Trophoblast cell (in vitro differentiated cells and primary cell): Measurements from ENCODE around the gene GPR139.

Experiments used
- DNase-seq, 2 donors: peaks; one replicate each; pipeline ENCODE4 v3.0.0-alpha.2; 2016
- H2AFZ ChIP-seq: 2 replicates; pipeline ENCODE4 v1.6.1; 2013; ENCODE audit warnings: low read length, moderate library complexity, mild to moderate bottlenecking; ENCODE audit not compliant: insufficient read depth, poor library complexity
- H2AK5ac ChIP-seq: 2 replicates; pipeline ENCODE4 v1.6.1; 2013; ENCODE audit warnings: mild to moderate bottlenecking, low read length
- H2BK120ac ChIP-seq: 2 replicates; pipeline ENCODE4 v1.6.1; 2013; ENCODE audit warnings: low read length, mild to moderate bottlenecking, moderate library complexity; ENCODE audit not compliant: insufficient read depth, poor library complexity
- H2BK12ac ChIP-seq: 2 replicates; pipeline ENCODE4 v1.6.1; 2013; ENCODE audit warnings: mild to moderate bottlenecking, low read length, moderate library complexity
- H2BK5ac ChIP-seq: 2 replicates; pipeline ENCODE4 v1.6.1; 2013; ENCODE audit warnings: low read length, low read depth, moderate library complexity, mild to moderate bottlenecking; ENCODE audit not compliant: poor library complexity
- H3K14ac ChIP-seq: 2 replicates; pipeline ENCODE4 v1.6.1; 2013; ENCODE audit warnings: mild to moderate bottlenecking, low read length
- H3K18ac ChIP-seq: 2 replicates; pipeline ENCODE4 v1.6.1; 2013; ENCODE audit warnings: mild to moderate bottlenecking, low read length
- H3K23ac ChIP-seq: 2 replicates; pipeline ENCODE4 v1.6.1; 2013; ENCODE audit warnings: low read length
- H3K27ac ChIP-seq: 2 replicates; pipeline ENCODE4 v1.5.1; 2013; ENCODE audit warnings: low read depth, mild to moderate bottlenecking, inconsistent platforms, low read length, moderate library complexity
- H3K27me3 ChIP-seq: 2 replicates; pipeline ENCODE4 v1.6.1; 2013; ENCODE audit warnings: inconsistent platforms, mild to moderate bottlenecking, low read length, moderate library complexity; ENCODE audit not compliant: insufficient read depth
- H3K36me3 ChIP-seq, 2 experiments: 1 replicate in 1 of 2; 2 replicates in 1 of 2; pipeline ENCODE4 v1.6.1; 2013; ENCODE audit warnings: low read length in 2 of 2, mild to moderate bottlenecking in 2 of 2, moderate library complexity in 1 of 2; ENCODE audit not compliant: insufficient read depth in 2 of 2, control insufficient read depth in 1 of 2
- H3K4ac ChIP-seq: 2 replicates; pipeline ENCODE4 v1.6.1; 2013; ENCODE audit warnings: low read depth, mild to moderate bottlenecking, low read length, moderate library complexity
- H3K4me1 ChIP-seq, 2 experiments: 1 replicate in 1 of 2; 2 replicates in 1 of 2; pipeline ENCODE4 v1.6.1; 2013; ENCODE audit warnings: low read length in 2 of 2, mild to moderate bottlenecking in 2 of 2, moderate library complexity in 1 of 2; ENCODE audit not compliant: insufficient read depth in 2 of 2, control insufficient read depth in 1 of 2
- H3K4me2 ChIP-seq: 2 replicates; pipeline ENCODE4 v1.6.1; 2013; ENCODE audit warnings: inconsistent platforms, mild to moderate bottlenecking, low read length, moderate library complexity
- H3K4me3 ChIP-seq: 2 replicates; pipeline ENCODE4 v1.5.1; 2013; ENCODE audit warnings: mild to moderate bottlenecking, low read depth, low read length, inconsistent platforms
- H3K79me1 ChIP-seq: one replicate; pipeline ENCODE4 v1.6.1; 2013; ENCODE audit warnings: low read length
- H3K79me2 ChIP-seq: 2 replicates; pipeline ENCODE4 v1.6.1; 2013; ENCODE audit warnings: low read length, mild to moderate bottlenecking; ENCODE audit not compliant: control insufficient read depth, insufficient read depth, poor library complexity
- H3K9ac ChIP-seq: 2 replicates; pipeline ENCODE4 v1.6.1; 2013; ENCODE audit warnings: mild to moderate bottlenecking, low read length
- H3K9me3 ChIP-seq: 2 replicates; pipeline ENCODE4 v1.6.1; 2013; ENCODE audit warnings: low read depth, mild to moderate bottlenecking, control low read depth, inconsistent platforms, low read length; ENCODE audit not compliant: insufficient read depth
- H4K12ac ChIP-seq: 2 replicates; pipeline ENCODE4 v1.6.1; 2013; ENCODE audit warnings: low read depth, mild to moderate bottlenecking, low read length, moderate library complexity
- H4K8ac ChIP-seq: 2 replicates; pipeline ENCODE4 v1.6.1; 2013; ENCODE audit warnings: low read depth, mild to moderate bottlenecking, low read length, moderate library complexity
- H4K91ac ChIP-seq: one replicate; pipeline ENCODE4 v1.6.1; 2013; ENCODE audit warnings: low read depth, mild to moderate bottlenecking, low read length, moderate library complexity
- WGBS: extraction: QIAGEN DNeasy Blood & Tissue Kit; methylation state at CpG from one replicate; pipeline ENCODE4 v1.1.7; 2013; ENCODE audit warnings: missing lambda C conversion rate; ENCODE audit not compliant: insufficient read length, insufficient coverage; ENCODE audit errors: extremely low coverage; 5-methylcytosine and 5-hydroxymethylcytosine counted together

The GPR139 gene

GRCh38 chr16:19994466-19995170 lies 79.1 kb downstream of the GPR139 start:
- no peak overlapping the region for H2BK5ac ChIP-seq

GRCh38 chr16:19991614-19992013 lies 82.1 kb downstream of the GPR139 start:
- H3K4me1 ChIP-seq = no peaks in the 10 kb centered on the region
- no peak overlapping the region for H2BK12ac ChIP-seq
- H3K4me3 ChIP-seq = no peak overlapping the region
- H3K27ac ChIP-seq = no peak overlapping the region
- no peak for DNase-seq
- WGBS = no CpG with 5 or more reads among the region's 7 CpGs
- H3K79me2 ChIP-seq = no peaks in the 10 kb centered on the region
- no peak overlapping the region for H3K4ac ChIP-seq
- no peak overlapping the region for H2AK5ac ChIP-seq
- no peak overlapping the region for H3K14ac ChIP-seq
- no peak overlapping the region for H2BK5ac ChIP-seq
- no peak overlapping the region for H2BK120ac ChIP-seq
- H2AFZ ChIP-seq = no peak overlapping the region
- H4K8ac ChIP-seq = no peak overlapping the region
- H3K9me3 ChIP-seq = peaks cover 2% of the 10 kb centered on the region
- no peak overlapping the region for H4K91ac ChIP-seq
- no peak overlapping the region for H3K18ac ChIP-seq
- H3K27me3 ChIP-seq = no peaks in the 10 kb centered on the region
- no peak overlapping the region for H3K23ac ChIP-seq
- H3K4me2 ChIP-seq = no peak overlapping the region
- no peaks in the 10 kb centered on the region for H3K36me3 ChIP-seq
- no peak overlapping the region for H4K12ac ChIP-seq
- no peak overlapping the region for H3K9ac ChIP-seq
- H3K79me1 ChIP-seq = no peaks in the 10 kb centered on the region

More at GRCh38 chr16:19994466-19995170, 79.1 kb downstream of the GPR139 start:
- no peak overlapping the region for H2AK5ac ChIP-seq
- H2AFZ ChIP-seq = no peak overlapping the region
- no peak overlapping the region for H2BK120ac ChIP-seq
- H3K18ac ChIP-seq = no peak overlapping the region
- no peaks in the 10 kb centered on the region for H3K36me3 ChIP-seq
- H2BK12ac ChIP-seq = no peak overlapping the region
- H4K8ac ChIP-seq = no peak overlapping the region
- no peaks in the 10 kb centered on the region for H3K27me3 ChIP-seq
- no peak overlapping the region for H3K4me2 ChIP-seq
- no peak overlapping the region for H3K9ac ChIP-seq
- H3K4ac ChIP-seq = no peak overlapping the region
- H3K9me3 ChIP-seq = peaks cover 2% of the 10 kb centered on the region
- H3K79me1 ChIP-seq = no peaks in the 10 kb centered on the region
- no peak for DNase-seq
- no CpG with 5 or more reads among the region's 17 CpGs for WGBS
- H3K14ac ChIP-seq = no peak overlapping the region
- H3K4me3 ChIP-seq = no peak overlapping the region
- no peaks in the 10 kb centered on the region for H3K79me2 ChIP-seq
- H4K12ac ChIP-seq = no peak overlapping the region
- H3K4me1 ChIP-seq = no peaks in the 10 kb centered on the region
- H4K91ac ChIP-seq = no peak overlapping the region
- H3K27ac ChIP-seq = no peak overlapping the region
- no peak overlapping the region for H3K23ac ChIP-seq

GRCh38 chr16:19984135-19984534 lies 89.6 kb downstream of the GPR139 start:
- H3K79me1 ChIP-seq = no peaks in the 10 kb centered on the region
- H3K4me3 ChIP-seq = no peak overlapping the region
- no peak overlapping the region for H3K9ac ChIP-seq
- no peak overlapping the region for H2AK5ac ChIP-seq
- no peaks in the 10 kb centered on the region for H3K79me2 ChIP-seq
- H2BK5ac ChIP-seq = no peak overlapping the region
- no peak overlapping the region for H2BK120ac ChIP-seq
- no peak overlapping the region for H4K8ac ChIP-seq
- no peak overlapping the region for H2BK12ac ChIP-seq
- no peak overlapping the region for H2AFZ ChIP-seq
- no peak overlapping the region for H3K18ac ChIP-seq
- no peaks in the 10 kb centered on the region for H3K27me3 ChIP-seq
- no peak overlapping the region for H4K12ac ChIP-seq
- no peak overlapping the region for H3K4ac ChIP-seq
- H4K91ac ChIP-seq = no peak overlapping the region
- no peak overlapping the region for H3K4me2 ChIP-seq
- no peaks in the 10 kb centered on the region for H3K9me3 ChIP-seq
- H3K4me1 ChIP-seq = no peaks in the 10 kb centered on the region
- H3K36me3 ChIP-seq = no peaks in the 10 kb centered on the region
- no peak for DNase-seq
- WGBS = no CpG with 5 or more reads among the region's 3 CpGs
- no peak overlapping the region for H3K23ac ChIP-seq
- H3K14ac ChIP-seq = no peak overlapping the region
- no peak overlapping the region for H3K27ac ChIP-seq
